ENCODE results near the gene TPST2. TPM values are rescaled to one million over a fixed set of nuclear protein-coding genes. Genes with fewer than 3 reads are reported as not detected.

Gene TPST2
- total RNA-seq = 10 to 100 TPM; 39.1 to 83.4 (median 60.6) TPM

- Histone ChIP-seq H3K9me3 (no peaks in the 10 kb centered on the region), H3K27me3 (no peaks in the 10 kb centered on the region), H3K4me1 (peaks cover 0 to 37% (median 14%) of the 10 kb centered on the region in 4 donors), H3K27ac (peak within 1 kb of the TSS; percentile 33 to 93 (median 85)), H3K4me3 (peak within 1 kb of the TSS; percentile 70 to 96 (median 78)), H3K36me3 (no peaks in the 10 kb centered on the region)
- WGBS, 2 donors = 1 to 8% methylated on average over 11 to 47 of the region's 72 CpGs
- DNase-seq (ENCODE audit: low spot score in 2 of 2) = peak; percentile 61 to 62
- TF ChIP-seq POLR2A (IDR thresholded peaks at IDR 0.05) = peak; percentile 64 to 76
- TF ChIP-seq EP300 (IDR thresholded peaks at IDR 0.05) = peak in 1 of 2 donors; percentile 80
- peak in 1 of 5 experiments; percentile 27 for TF ChIP-seq CTCF (IDR thresholded peaks at IDR 0.05)
Measured at GRCh38 chr22:26589845-26590736, at the start of gene TPST2. TPST2 (minus strand) TSS chr22:26590132; CDS start chr22:26541630, 48,502 bp downstream.

- Histone ChIP-seq H3K4me3 (no peak overlapping the region), H3K36me3 (no peaks in the 10 kb centered on the region), H3K27me3 (peaks cover 0 to 13% of the 10 kb centered on the region in 2 donors), H3K4me1 (no peaks in the 10 kb centered on the region), H3K27ac (no peak overlapping the region), H3K9me3 (no peaks in the 10 kb centered on the region)
- no peak for TF ChIP-seq POLR2A (IDR thresholded peaks at IDR 0.05)
- 38 to 50% methylated on average over 1 of the region's 1 CpG for WGBS, 2 donors
- no peak for DNase-seq (ENCODE audit: low spot score in 2 of 2)
Measured at GRCh38 chr22:26636296-26636695, 46.4 kb upstream of the TPST2 start.

GRCh38 chr22:26635117-26635516 is 45.2 kb upstream of the TPST2 start:
- Histone ChIP-seq H3K4me1 (no peaks in the 10 kb centered on the region), H3K4me3 (no peak overlapping the region), H3K36me3 (no peaks in the 10 kb centered on the region), H3K9me3 (peaks cover 0 to 9% (median 0%) of the 10 kb centered on the region in 4 donors), H3K27me3 (peaks cover 0 to 4% of the 10 kb centered on the region in 2 donors), H3K27ac (no peak overlapping the region)
- no peak for DNase-seq (ENCODE audit: low spot score in 2 of 2)
- TF ChIP-seq EP300 (IDR thresholded peaks at IDR 0.05) (no peak), POLR2A (IDR thresholded peaks at IDR 0.05) (no peak), CTCF (IDR thresholded peaks at IDR 0.05) (no peak)
- WGBS, 2 donors = 80 to 86% methylated on average over 2 of the region's 2 CpGs

- Histone ChIP-seq H3K4me1 (no peaks in the 10 kb centered on the region), H3K27me3 (peaks cover 0 to 4% of the 10 kb centered on the region in 2 donors), H3K27ac (no peak overlapping the region), H3K36me3 (no peaks in the 10 kb centered on the region), H3K4me3 (no peak overlapping the region), H3K9me3 (peaks cover 0 to 9% (median 0%) of the 10 kb centered on the region in 4 donors)
- DNase-seq (ENCODE audit: low spot score in 2 of 2) = no peak
- TF ChIP-seq POLR2A (IDR thresholded peaks at IDR 0.05) = no peak
- no peak for TF ChIP-seq EP300 (IDR thresholded peaks at IDR 0.05)
- TF ChIP-seq CTCF (IDR thresholded peaks at IDR 0.05) = no peak
- WGBS, 2 donors = 90% methylated on average over 3 of the region's 3 CpGs
Measured at GRCh38 chr22:26634189-26634588, 44.3 kb upstream of the TPST2 start.

- H3K36me3 ChIP-seq = no peaks in the 10 kb centered on the region
- no peaks in the 10 kb centered on the region for H3K4me1 ChIP-seq
- TF ChIP-seq POLR2A (IDR thresholded peaks at IDR 0.05) (no peak), EP300 (IDR thresholded peaks at IDR 0.05) (peak in 1 of 2 donors; percentile 59), CTCF (IDR thresholded peaks at IDR 0.05) (no peak)
- 59 to 63% methylated on average over 8 of the region's 8 CpGs for WGBS, 2 donors
- H3K27ac ChIP-seq = no peak overlapping the region
- H3K9me3 ChIP-seq = peaks cover 0 to 9% (median 0%) of the 10 kb centered on the region in 4 donors
- peaks cover 0 to 4% of the 10 kb centered on the region in 2 donors for H3K27me3 ChIP-seq
- H3K4me3 ChIP-seq = no peak overlapping the region
- no peak for DNase-seq (ENCODE audit: low spot score in 2 of 2)
Measured at GRCh38 chr22:26632422-26633155, 42.7 kb upstream of the TPST2 start.

Data from tibial nerve (tissue), 4 donors.